ENCODE data around the gene SMIM10. TPM values are rescaled to one million over a fixed set of nuclear protein-coding genes. Genes with fewer than 3 reads are reported as not detected.
A peak's percentile ranks its signal among the peaks of the same experiment; 100 is the strongest.

SMIM10 gene
- total and polyA plus RNA-seq, 11 donors: 3.5 to 13.1 (median 6.7) TPM

DNA sequence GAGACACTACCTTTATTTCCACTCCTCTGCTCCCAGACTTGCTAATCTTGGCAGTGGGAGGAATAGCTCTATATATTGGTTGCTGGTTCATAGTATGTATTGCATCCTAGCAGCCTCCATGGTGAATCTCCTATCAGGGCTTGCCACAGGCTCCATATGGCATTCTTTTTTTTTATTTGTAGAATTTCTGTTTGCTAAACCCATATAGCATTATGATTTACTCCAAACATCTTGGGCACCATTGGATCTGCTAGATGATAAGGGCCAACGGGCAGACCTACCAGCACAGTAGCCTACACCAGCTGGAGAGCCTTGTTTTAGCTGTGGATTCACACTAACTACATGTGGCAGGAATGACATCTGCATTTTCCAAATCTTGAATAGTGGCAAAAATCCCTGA lies 6.9 kb downstream of the SMIM10 start:
- Histone ChIP-seq H3K36me3 (no peaks in the 10 kb centered on the region), H3K4me3 (no peak overlapping the region), H3K27me3 (peaks cover 0 to 3% (median 0%) of the 10 kb centered on the region in 9 donors), H3K4me1 (peaks cover 0 to 9% (median 0%) of the 10 kb centered on the region in 12 donors), H3K9me3 (no peaks in the 10 kb centered on the region), H3K27ac (no peak overlapping the region)
- intact Hi-C loops (cut with DNase I): loop anchor here in 6 of 10 donors (2.0 to 5.0 kb wide), 3 partner anchors 31 to 35 kb away; no protein-coding TSS in a partner anchor
- 43 to 94% (median 71%) methylated on average over 1 of the region's 1 CpG for WGBS, 4 donors
- TF ChIP-seq, protein P1, sequence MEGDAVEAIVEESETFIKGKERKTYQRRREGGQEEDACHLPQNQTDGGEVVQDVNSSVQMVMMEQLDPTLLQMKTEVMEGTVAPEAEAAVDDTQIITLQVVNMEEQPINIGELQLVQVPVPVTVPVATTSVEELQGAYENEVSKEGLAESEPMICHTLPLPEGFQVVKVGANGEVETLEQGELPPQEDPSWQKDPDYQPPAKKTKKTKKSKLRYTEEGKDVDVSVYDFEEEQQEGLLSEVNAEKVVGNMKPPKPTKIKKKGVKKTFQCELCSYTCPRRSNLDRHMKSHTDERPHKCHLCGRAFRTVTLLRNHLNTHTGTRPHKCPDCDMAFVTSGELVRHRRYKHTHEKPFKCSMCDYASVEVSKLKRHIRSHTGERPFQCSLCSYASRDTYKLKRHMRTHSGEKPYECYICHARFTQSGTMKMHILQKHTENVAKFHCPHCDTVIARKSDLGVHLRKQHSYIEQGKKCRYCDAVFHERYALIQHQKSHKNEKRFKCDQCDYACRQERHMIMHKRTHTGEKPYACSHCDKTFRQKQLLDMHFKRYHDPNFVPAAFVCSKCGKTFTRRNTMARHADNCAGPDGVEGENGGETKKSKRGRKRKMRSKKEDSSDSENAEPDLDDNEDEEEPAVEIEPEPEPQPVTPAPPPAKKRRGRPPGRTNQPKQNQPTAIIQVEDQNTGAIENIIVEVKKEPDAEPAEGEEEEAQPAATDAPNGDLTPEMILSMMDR (IDR thresholded peaks at IDR 0.05): no peak
- TF ChIP-seq POLR2A (IDR thresholded peaks at IDR 0.05): no peak
- no peak for DNase-seq
- no peak for ATAC-seq

DNA sequence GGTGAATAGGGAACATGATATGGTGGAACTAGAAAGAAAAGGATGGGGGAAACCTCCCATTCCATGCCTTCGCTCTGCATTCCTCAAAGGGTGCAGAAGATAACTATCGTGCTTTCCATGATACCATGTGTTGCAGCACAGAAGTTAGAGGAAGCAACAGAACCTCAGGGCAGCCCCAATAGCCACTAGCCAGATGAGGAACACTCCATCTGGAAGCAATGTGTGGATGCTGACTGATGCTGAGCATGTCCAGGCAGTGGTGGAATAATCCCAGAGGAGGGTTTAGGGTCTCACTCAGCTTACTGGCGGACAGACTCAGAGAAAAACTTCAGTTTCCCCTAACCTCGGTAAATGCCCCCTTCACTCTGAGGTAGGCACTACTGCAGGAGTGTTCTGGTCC lies 7.5 kb downstream of the SMIM10 start:
- peaks cover 0 to 3% (median 0%) of the 10 kb centered on the region in 9 donors for H3K27me3 ChIP-seq
- H3K9me3 ChIP-seq: no peaks in the 10 kb centered on the region
- WGBS, 4 donors: 87 to 98% (median 91%) methylated on average over 4 of the region's 4 CpGs
- H3K27ac ChIP-seq: no peak overlapping the region
- no peaks in the 10 kb centered on the region for H3K36me3 ChIP-seq
- peaks cover 0 to 9% (median 0%) of the 10 kb centered on the region in 12 donors for H3K4me1 ChIP-seq
- H3K4me3 ChIP-seq: no peak overlapping the region
- intact Hi-C loops (cut with DNase I): loop anchor here in 6 of 10 donors (2.0 to 5.0 kb wide), 3 partner anchors 31 to 36 kb away; no protein-coding TSS in a partner anchor
- DNase-seq (no peak), ATAC-seq (no peak)
- no peak for TF ChIP-seq POLR2A (IDR thresholded peaks at IDR 0.05)
- TF ChIP-seq, protein P1 (IDR thresholded peaks at IDR 0.05): no peak

DNA sequence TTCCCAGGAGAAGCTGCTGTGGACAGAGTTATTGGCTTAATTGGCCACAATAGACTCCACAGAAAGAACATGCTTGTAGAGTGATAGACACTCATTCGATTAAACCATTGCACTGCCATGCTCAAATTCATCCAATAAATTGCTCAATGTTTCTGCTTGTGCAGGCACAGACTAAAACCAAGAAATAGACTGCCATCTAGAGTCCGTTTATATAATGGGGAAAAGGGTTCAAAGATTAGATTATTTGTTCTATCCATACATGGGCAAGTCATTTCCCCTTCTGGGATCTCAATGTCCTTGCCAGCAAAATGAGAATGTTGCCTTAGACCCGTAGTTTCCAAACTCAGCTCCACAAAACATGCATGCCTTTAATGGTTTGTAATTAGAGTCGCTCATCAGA lies 8.7 kb downstream of the SMIM10 start:
- peak in 2 of 4 donors; percentile 20 to 28 for ATAC-seq
- TF ChIP-seq, protein P1 (IDR thresholded peaks at IDR 0.05): peak; percentile 27 to 57 (median 46)
- no peak for TF ChIP-seq POLR2A (IDR thresholded peaks at IDR 0.05)
- Histone ChIP-seq H3K36me3 (no peaks in the 10 kb centered on the region), H3K27me3 (peaks cover 0 to 8% (median 0%) of the 10 kb centered on the region in 9 donors), H3K4me1 (peaks cover 0 to 14% (median 0%) of the 10 kb centered on the region in 12 donors), H3K27ac (peak overlapping the region in 4 of 12 donors; percentile 29 to 61 (median 34)), H3K9me3 (no peaks in the 10 kb centered on the region), H3K4me3 (no peak overlapping the region)
- 23 to 29% (median 26%) methylated on average over 4 of the region's 4 CpGs for WGBS, 4 donors
- DNase-seq: no peak
- intact Hi-C loops (cut with DNase I): loop anchor here in 6 of 10 donors (2.0 to 5.0 kb wide), 3 partner anchors 33 to 37 kb away; no protein-coding TSS in a partner anchor

DNA sequence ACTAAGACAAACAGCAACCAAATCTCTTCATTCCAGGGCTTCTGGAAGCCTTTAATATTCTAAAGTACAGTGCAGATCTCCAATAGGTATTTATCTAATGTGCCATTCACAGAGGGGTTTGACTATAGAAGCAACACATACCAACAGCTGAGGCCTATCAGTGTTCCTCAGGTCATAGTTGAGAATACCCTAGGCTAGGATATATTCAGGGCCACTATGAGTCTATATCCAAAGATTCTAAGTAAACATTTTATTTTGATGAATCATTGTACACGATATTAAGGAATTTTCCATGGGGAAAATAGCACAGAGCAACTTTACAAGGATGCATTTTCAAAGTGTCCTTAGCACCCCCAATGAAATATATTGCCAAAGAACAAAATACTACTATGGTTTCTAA lies 9.7 kb downstream of the SMIM10 start:
- TF ChIP-seq, protein P1 (IDR thresholded peaks at IDR 0.05): no peak
- no peak for TF ChIP-seq POLR2A (IDR thresholded peaks at IDR 0.05)
- no peak overlapping the region for H3K4me3 ChIP-seq
- DNase-seq: no peak
- ATAC-seq: no peak
- no peaks in the 10 kb centered on the region for H3K36me3 ChIP-seq
- peaks cover 0 to 10% (median 0%) of the 10 kb centered on the region in 9 donors for H3K27me3 ChIP-seq
- peaks cover 0 to 16% (median 0%) of the 10 kb centered on the region in 12 donors for H3K4me1 ChIP-seq
- intact Hi-C loops (cut with DNase I): loop anchor here in 1 of 10 donors (5.0 kb wide), 1 partner anchor 33 kb away; no protein-coding TSS in a partner anchor
- H3K9me3 ChIP-seq: no peaks in the 10 kb centered on the region
- H3K27ac ChIP-seq: peak overlapping the region in 2 of 12 donors; percentile 9 to 61
- WGBS, 4 donors: 39 to 79% (median 59%) methylated on average over 1 of the region's 1 CpG
